Germinal center (tissue), 1 donor: ENCODE data around the gene PANX1.

Experiments
- DNase-seq: peaks from one replicate; pipeline ENCODE4 v3.0.0; 2012; ENCODE audit warnings: mixed read lengths, low spot score

The PANX1 gene

DNA sequence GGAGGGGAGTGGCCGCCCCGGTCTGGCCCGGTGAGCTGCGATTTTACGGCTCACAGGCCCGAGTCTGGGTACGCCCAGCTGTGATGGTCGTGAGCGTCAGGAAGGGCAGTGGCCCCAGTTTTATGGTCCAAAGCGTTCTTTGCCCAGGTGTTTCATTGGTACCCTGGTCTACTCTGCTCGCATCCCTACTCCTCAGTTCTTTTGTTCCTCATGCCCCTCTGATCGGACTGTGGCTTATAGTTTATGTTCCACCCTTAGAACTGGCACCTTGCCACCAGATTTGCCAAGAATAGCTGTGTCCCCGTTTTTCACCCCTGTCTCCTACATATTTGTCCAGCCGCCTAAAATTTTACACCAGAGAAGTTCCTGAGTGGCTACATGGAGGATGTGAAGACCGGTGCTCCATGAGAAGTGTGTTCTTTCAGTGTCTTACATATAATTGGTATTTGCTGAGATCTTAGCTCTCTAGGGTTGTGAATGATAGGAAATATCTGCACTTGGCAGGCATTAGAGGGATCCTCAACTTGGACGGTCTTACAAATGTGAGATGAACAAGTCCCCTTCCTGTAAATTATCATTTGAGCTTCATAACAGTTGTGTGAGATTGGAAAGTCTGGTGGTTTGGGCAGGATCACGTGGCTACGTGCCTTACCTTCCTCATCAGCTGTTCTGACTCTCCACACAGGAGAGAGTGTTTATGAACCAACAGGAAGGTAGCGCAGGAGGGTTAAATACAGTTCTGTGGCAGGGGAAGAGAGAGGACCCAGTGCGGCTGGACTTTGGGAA lies 1.1 kb downstream of the PANX1 start:
- DNase-seq: peak; percentile 29

GRCh38 chr11:94130298-94131046 lies 1.8 kb downstream of the PANX1 start:
- DNase-seq: no peak

GRCh38 chr11:94131047-94131717 lies 2.5 kb downstream of the PANX1 start:
- no peak for DNase-seq

- no peak for DNase-seq
These were observed 3.1 kb downstream of the PANX1 start for GRCh38 chr11:94131718-94132115.

GRCh38 chr11:94132152-94132558 lies 3.5 kb downstream of the PANX1 start:
- DNase-seq: no peak

GRCh38 chr11:94132823-94133408 lies 4.3 kb downstream of the PANX1 start:
- DNase-seq: no peak

GRCh38 chr11:94133752-94134151 lies 5.1 kb downstream of the PANX1 start:
- no peak for DNase-seq

- DNase-seq: no peak
These were observed 6.2 kb downstream of the PANX1 start for GRCh38 chr11:94134651-94135512.

DNA sequence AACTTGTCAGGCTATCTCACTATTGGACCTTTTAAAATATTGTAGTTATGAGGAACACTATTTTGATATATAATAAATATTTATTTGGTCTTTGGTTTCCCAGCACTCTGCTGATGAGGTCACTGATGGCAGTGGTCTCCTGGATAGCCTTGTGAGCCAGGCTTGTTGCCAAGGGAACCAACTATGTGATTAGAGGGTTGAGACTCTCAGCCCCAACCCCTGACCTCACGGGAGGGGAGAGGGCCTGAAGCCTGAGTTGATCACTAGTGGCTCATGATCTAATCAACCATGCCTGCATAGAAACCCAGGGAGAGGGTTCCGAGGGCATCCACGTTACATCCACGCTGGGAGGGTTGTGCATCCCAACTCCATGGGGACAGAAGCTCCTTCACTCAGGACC lies 10.8 kb downstream of the PANX1 start:
- no peak for DNase-seq

DNA sequence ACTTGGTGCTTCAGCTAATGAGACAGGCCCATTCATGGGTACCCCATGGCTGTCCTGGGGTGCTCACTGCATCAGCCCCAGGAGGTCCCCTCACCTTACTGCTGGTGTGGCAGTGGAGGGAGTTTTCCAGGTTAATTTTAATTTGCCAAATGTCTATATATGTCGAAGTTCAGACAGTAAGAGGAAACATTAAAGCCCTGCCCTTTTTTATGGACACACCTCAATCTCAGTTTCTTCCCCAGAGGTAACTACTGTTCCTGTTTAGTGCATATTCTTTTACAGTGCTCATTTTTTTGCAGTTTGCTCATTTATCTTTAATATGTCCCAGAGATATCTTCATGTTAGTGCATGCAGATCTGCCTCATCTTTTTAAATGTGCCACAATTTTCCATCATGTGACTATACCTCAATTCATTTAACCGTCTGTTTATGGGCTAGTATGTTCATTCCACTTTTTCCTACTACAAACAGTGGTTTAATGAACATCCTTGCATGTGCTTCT lies 11.6 kb downstream of the PANX1 start:
- DNase-seq: no peak

DNA sequence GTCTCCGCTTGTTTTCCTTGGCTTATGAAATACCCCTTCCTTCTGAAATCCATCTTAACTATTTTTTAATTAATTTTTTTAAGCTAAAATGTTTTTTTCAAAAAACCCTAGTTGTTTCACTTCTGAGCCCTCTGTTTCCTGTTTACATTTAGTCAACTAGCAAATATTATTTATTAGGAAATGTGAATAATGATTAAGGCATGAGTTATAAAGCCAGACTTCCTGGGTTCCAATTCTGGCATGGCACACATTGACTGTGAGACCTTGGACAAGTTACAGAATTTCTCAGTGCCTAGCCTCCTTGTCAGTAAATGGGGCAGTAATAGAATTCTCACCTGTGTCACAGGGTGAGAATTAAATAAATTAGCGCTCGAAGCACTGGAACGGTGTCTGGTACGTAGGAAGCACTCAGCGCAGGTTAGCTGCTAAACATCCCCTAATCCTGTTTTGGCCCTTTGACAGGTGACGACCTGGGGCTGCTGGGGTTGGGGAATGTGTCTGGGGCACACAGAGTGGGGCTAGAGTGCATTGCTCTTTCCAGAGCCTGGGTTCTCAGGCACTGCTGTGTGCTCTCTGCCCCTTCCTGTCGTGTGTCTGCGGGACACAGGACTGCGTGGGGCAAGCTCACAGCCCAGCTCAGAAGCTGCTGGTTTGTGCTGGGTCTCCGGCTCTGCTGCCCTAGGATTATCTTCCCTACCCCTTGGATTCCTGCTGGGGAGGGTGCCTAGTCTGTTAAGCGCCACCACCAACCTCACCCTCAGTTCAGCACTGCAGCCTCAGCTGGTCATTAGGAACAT lies 13.1 kb downstream of the PANX1 start:
- DNase-seq: no peak

- DNase-seq: no peak
These were observed 14.0 kb downstream of the PANX1 start for GRCh38 chr11:94142308-94143281.

DNA sequence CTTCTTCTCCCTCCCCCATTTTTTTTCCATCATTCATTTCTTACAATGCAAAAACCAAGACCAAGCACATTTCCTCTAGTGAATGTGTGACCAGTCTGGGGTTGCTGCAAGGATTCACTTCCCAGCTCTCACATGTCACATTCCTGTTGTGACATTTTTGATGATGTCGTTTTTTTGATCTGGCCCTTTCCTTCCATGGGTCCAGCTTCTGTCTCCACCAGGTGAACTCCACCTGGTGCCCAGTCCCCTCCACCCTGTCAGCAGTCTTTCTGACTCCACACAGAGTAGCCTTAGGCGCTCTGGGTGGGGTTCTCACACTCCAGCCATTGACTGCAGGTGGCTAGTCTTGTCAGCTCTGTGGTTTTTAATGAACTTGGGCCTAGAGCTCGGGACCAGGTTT lies 15.6 kb downstream of the PANX1 start:
- no peak for DNase-seq

- no peak for DNase-seq
These were observed 16.0 kb downstream of the PANX1 start for GRCh38 chr11:94144664-94145063.

- DNase-seq: no peak
These were observed 16.8 kb downstream of the PANX1 start for GRCh38 chr11:94145431-94145830.

GRCh38 chr11:94145916-94146315 lies 17.3 kb downstream of the PANX1 start:
- no peak for DNase-seq

- DNase-seq: no peak
These were observed 18.8 kb downstream of the PANX1 start for GRCh38 chr11:94147433-94147845.

DNA sequence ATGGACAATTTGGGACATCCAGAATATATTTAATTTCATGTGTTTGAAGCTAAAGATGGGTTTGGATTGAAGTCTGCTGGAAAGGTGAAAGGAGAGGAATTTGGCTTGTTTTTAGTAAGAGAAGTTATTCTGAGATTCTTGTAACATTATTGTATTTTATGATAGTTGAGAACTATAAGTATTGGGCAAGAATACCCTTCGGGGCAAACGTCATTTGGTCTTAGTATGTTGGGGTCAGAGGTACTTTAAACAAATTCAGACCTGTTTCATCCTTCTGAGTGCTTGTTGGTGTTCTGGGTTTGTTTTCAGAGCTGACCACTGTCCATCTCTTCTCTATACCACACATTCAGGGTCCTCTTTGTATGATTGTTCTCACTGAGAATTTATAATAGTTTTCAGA lies 19.5 kb downstream of the PANX1 start:
- no peak for DNase-seq

DNA sequence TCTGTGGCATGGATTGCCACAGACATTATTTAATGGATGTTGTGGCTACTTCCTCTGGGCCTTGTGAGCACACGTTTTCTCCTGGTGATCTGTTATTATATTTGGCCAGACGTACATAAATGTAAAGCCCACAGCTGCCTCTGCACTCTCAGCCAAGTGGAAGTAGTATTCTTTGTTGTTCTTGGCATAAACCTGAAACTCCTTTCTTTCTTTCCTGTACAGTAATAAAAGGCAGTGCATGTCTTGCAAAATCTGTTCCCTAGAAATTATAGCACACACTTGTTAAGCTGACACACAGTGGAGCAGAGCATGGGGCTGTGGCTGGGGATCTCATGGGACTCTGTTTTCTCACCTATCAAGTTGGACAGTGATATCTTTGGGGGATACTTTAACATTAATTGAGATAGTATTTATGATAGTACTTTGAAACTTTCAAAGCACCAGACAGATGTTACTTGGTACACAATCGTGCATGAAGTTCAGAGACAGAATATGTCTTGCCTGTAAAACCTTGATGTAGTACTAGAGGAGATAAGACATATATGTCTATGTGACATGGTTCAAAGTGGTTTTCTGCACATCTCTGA lies 20.9 kb downstream of the PANX1 start:
- no peak for DNase-seq
